ENCODE results near the gene PRR5. TPM values are rescaled to one million over a fixed set of nuclear protein-coding genes. Genes with fewer than 3 reads are reported as not detected.
"Not testable (repeated sequence)": the region's sequence is repeated elsewhere in the genome, so short reads cannot be mapped to it uniquely, and the experiment has no call there.

The PRR5 gene
- total and polyA plus RNA-seq, 10 donors: 31.3 to 85.6 (median 76.7) TPM

GRCh38 chr22:44738347-44738715 is 36.3 kb downstream of the PRR5 start:
- Histone ChIP-seq H3K36me3 (peaks cover 0 to 18% (median 0%) of the 10 kb centered on the region in 6 donors), H3K4me3 (no peak overlapping the region), H3K9me3 (no peaks in the 10 kb centered on the region), H3K4me1 (peaks cover 0 to 30% (median 11%) of the 10 kb centered on the region in 6 donors), H3K27me3 (replicated peaks in 1 of 7) (no peaks in the 10 kb centered on the region), H3K27ac (no peak overlapping the region)
- WGBS, 5 donors: 55 to 72% (median 66%) methylated on average over 13 to 14 of the region's 14 CpGs
- TF ChIP-seq, protein P1, sequence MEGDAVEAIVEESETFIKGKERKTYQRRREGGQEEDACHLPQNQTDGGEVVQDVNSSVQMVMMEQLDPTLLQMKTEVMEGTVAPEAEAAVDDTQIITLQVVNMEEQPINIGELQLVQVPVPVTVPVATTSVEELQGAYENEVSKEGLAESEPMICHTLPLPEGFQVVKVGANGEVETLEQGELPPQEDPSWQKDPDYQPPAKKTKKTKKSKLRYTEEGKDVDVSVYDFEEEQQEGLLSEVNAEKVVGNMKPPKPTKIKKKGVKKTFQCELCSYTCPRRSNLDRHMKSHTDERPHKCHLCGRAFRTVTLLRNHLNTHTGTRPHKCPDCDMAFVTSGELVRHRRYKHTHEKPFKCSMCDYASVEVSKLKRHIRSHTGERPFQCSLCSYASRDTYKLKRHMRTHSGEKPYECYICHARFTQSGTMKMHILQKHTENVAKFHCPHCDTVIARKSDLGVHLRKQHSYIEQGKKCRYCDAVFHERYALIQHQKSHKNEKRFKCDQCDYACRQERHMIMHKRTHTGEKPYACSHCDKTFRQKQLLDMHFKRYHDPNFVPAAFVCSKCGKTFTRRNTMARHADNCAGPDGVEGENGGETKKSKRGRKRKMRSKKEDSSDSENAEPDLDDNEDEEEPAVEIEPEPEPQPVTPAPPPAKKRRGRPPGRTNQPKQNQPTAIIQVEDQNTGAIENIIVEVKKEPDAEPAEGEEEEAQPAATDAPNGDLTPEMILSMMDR (IDR thresholded peaks at IDR 0.05 in 8 of 11, conservative IDR thresholded peaks at IDR 0.05 in 3 of 11): no peak
- TF ChIP-seq POLR2A (IDR thresholded peaks at IDR 0.05) (no peak), POLR2AphosphoS5 (IDR thresholded peaks at IDR 0.05) (no peak)
- intact Hi-C loops (cut with DNase I; ENCODE audit: low total_unique reads): no loop called here
- DNase-seq: no peak

DNA sequence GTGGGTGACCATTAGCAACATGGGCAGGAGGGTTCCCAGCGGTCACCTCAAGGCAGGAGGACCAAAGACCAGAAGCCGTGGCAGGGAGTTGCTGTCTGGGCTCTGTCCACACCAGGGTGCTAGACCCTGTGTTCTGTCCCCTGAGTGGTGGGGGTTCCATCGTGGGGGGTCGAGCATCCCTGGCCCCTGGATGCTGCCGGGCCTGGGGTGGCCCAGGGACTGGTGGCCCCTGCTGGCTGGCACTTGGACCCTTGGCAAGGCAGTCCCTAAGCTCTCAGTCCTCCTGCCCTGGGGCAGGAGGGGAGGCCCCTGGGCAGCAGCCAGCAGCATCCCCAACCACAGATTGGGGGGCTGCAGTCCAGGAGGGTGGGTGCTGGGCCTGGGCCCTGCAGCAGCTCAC is 37.0 kb downstream of the PRR5 start:
- 85 to 100% (median 87%) methylated on average over 2 to 5 of the region's 5 CpGs for WGBS, 5 donors
- TF ChIP-seq POLR2A (IDR thresholded peaks at IDR 0.05): no peak
- peak in 2 of 3 donors; percentile 17 to 51 for TF ChIP-seq POLR2AphosphoS5 (IDR thresholded peaks at IDR 0.05)
- TF ChIP-seq, protein P1 (IDR thresholded peaks at IDR 0.05 in 8 of 11, conservative IDR thresholded peaks at IDR 0.05 in 3 of 11): no peak
- H3K36me3 ChIP-seq: peaks cover 0 to 18% (median 0%) of the 10 kb centered on the region in 6 donors
- no peak for DNase-seq
- H3K27me3 ChIP-seq (replicated peaks in 1 of 7): no peaks in the 10 kb centered on the region
- H3K4me3 ChIP-seq: no peak overlapping the region
- H3K4me1 ChIP-seq: peaks cover 0 to 25% (median 9%) of the 10 kb centered on the region in 6 donors
- H3K27ac ChIP-seq: no peak overlapping the region
- no peaks in the 10 kb centered on the region for H3K9me3 ChIP-seq
- intact Hi-C loops (cut with DNase I; ENCODE audit: low total_unique reads): no loop called here

DNA sequence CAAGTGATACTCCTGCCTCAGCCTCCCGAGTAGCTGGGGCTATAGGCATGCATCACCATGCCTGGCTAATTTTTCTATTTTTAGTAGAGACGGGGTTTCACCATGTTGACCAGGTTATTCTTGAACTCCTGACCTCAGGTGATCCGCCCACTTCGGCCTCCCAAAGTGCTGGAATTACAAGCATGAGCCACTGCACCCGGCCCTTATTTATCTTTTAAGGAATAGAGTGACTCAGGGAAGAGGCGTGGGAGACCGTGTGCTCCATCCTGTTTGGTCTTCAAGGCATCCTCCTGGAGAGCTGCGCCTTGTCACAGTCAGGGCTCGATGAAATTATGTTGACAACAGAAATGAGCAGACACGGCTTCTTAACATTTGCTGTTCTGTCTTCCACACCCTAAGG is 37.7 kb downstream of the PRR5 start:
- H3K27me3 ChIP-seq (replicated peaks in 1 of 7); H3K9me3 ChIP-seq; H3K27ac ChIP-seq; H3K4me3 ChIP-seq; DNase-seq; intact Hi-C loops (cut with DNase I; ENCODE audit: low total_unique reads): not testable (repeated sequence)
- Histone ChIP-seq H3K4me1 (peaks cover 0 to 25% (median 9%) of the 10 kb centered on the region in 6 donors), H3K36me3 (peaks cover 0 to 15% (median 0%) of the 10 kb centered on the region in 6 donors)
- WGBS, 5 donors: 72 to 79% (median 75%) methylated on average over 9 to 10 of the region's 10 CpGs

DNA sequence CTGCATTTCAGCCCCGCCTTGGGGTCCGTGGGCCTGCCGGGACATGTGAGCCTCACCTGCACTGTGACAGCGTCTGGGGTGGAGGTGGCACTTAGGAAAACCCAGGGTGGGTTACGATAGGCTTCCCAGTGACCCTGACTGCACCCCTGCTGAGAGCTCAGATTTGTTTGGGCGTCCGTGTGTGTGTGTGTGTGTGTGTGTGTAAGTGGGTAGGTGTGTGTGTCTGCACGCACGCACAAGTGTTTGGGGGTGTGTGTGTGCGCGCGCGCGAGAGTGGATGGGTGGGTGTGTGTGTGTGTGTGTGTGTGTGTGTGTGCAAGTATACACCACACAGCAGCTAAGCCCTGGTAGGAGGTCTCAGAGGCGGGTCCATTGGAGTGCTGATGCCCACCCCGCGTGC is 38.3 kb downstream of the PRR5 start:
- H3K27me3 ChIP-seq (replicated peaks in 1 of 7): no peaks in the 10 kb centered on the region
- no peak overlapping the region for H3K4me3 ChIP-seq
- no peaks in the 10 kb centered on the region for H3K9me3 ChIP-seq
- intact Hi-C loops (cut with DNase I; ENCODE audit: low total_unique reads): no loop called here
- 72 to 83% (median 77%) methylated on average over 15 to 17 of the region's 17 CpGs for WGBS, 5 donors
- peaks cover 0 to 25% (median 9%) of the 10 kb centered on the region in 6 donors for H3K4me1 ChIP-seq
- DNase-seq: no peak
- TF ChIP-seq, protein P1 (IDR thresholded peaks at IDR 0.05 in 8 of 11, conservative IDR thresholded peaks at IDR 0.05 in 3 of 11): no peak
- peak in 1 of 3 donors; percentile 12 for TF ChIP-seq POLR2AphosphoS5 (IDR thresholded peaks at IDR 0.05)
- H3K36me3 ChIP-seq: peaks cover 0 to 10% (median 0%) of the 10 kb centered on the region in 6 donors
- H3K27ac ChIP-seq: no peak overlapping the region

GRCh38 chr22:44741929-44742328 is 39.9 kb downstream of the PRR5 start:
- no peak overlapping the region for H3K27ac ChIP-seq
- DNase-seq: no peak
- peaks cover 0 to 20% (median 2%) of the 10 kb centered on the region in 6 donors for H3K4me1 ChIP-seq

More at GRCh38 chr22:44741929-44742328, 39.9 kb downstream of the PRR5 start:
- H3K9me3 ChIP-seq: no peaks in the 10 kb centered on the region
- H3K27me3 ChIP-seq (replicated peaks in 1 of 7): peaks cover 0 to 10% (median 0%) of the 10 kb centered on the region in 7 donors
- WGBS, 5 donors: 78 to 89% (median 88%) methylated on average over 9 of the region's 9 CpGs
- TF ChIP-seq, protein P1 (IDR thresholded peaks at IDR 0.05 in 8 of 11, conservative IDR thresholded peaks at IDR 0.05 in 3 of 11): no peak
- TF ChIP-seq POLR2AphosphoS5 (IDR thresholded peaks at IDR 0.05) (no peak), POLR2A (IDR thresholded peaks at IDR 0.05) (no peak)
- intact Hi-C loops (cut with DNase I; ENCODE audit: low total_unique reads): no loop called here
- no peak overlapping the region for H3K4me3 ChIP-seq
- peaks cover 0 to 5% (median 0%) of the 10 kb centered on the region in 6 donors for H3K36me3 ChIP-seq
